Measurements from ENCODE around the gene ROPN1B. TPM values are rescaled to one million over a fixed set of nuclear protein-coding genes. Genes with fewer than 3 reads are reported as not detected.

ROPN1B gene
- total and polyA plus RNA-seq, 2 of the 8 experiments (the other 6 are each of a cell fraction or from before 2014, with no cell fraction given): 0.30 TPM; not detected in 1

GRCh38 chr3:126017362-126017761 is 48.4 kb downstream of the ROPN1B start:
- Histone ChIP-seq H3K23me2 (ENCODE audit: low read depth, low read length) (no peaks in the 10 kb centered on the region; the same call in 1 of the 2 replicates), H3K14ac (ENCODE audit: insufficient read length) (no peak overlapping the region), H3K18ac (ENCODE audit: extremely low read depth, low read length) (no peak overlapping the region), H3K4ac (replicated peaks; ENCODE audit: insufficient read length, low read depth, low read length) (no peak overlapping the region), H3K9ac (replicated peaks in 1 of 4; ENCODE audit: extremely low read depth in 1 of 4, low read depth in 3 of 4, low read length in 3 of 4) (no peak overlapping the region), H3K4me2 (ENCODE audit: insufficient read depth in 1 of 2, low read depth in 2 of 2, low read length in 2 of 2) (no peak overlapping the region), H2BK15ac (ENCODE audit: low read length) (0 out of 2 replicates have a peak overlapping the region, but pooled peaks have one; percentile 16), H3K27ac (ENCODE audit: low read depth, low read length) (no peak overlapping the region), H3K79me1 (ENCODE audit: low read depth, low read length) (no peaks in the 10 kb centered on the region), H4K5ac (ENCODE audit: insufficient read length, low read depth, low read length) (no peak overlapping the region), H2AK5ac (ENCODE audit: low read depth, low read length) (no peak overlapping the region), H3K23ac (ENCODE audit: insufficient read length) (no peak overlapping the region), H4K8ac (ENCODE audit: extremely low read depth, insufficient read depth, low read length) (no peak overlapping the region), H3K56ac (replicated peaks; ENCODE audit: insufficient read length, low read depth, low read length) (no peak overlapping the region), H3K9me3 (ENCODE audit: insufficient read depth in 2 of 2, low read depth in 1 of 2, low read length in 1 of 2) (no peaks in the 10 kb centered on the region), H2BK5ac (ENCODE audit: low read depth, low read length) (no peak overlapping the region), H3K36me3 (ENCODE audit: control insufficient read depth in 2 of 4, insufficient read depth in 4 of 4, low read length in 3 of 4) (no peaks in the 10 kb centered on the region), H3K79me2 (ENCODE audit: control insufficient read depth in 1 of 2, insufficient read depth in 2 of 2, low read length in 2 of 2) (no peaks in the 10 kb centered on the region), H4K20me1 (replicated peaks in 1 of 2; ENCODE audit: control insufficient read depth in 1 of 2, insufficient read depth in 2 of 2, low read length in 2 of 2) (no peaks in the 10 kb centered on the region), H3K4me3 (ENCODE audit: extremely low read depth in 1 of 4, insufficient read depth in 2 of 4, low read depth in 3 of 4, low read length in 4 of 4) (no peak overlapping the region), H4K91ac (replicated peaks; ENCODE audit: insufficient read length, low read length) (peak overlapping the region; percentile 20), H2BK20ac (ENCODE audit: low read length) (no peak overlapping the region), H3K27me3 (replicated peaks in 1 of 4; ENCODE audit: control insufficient read depth in 3 of 4, extremely low read depth in 1 of 4, insufficient read depth in 3 of 4, low read length in 3 of 4) (no peaks in the 10 kb centered on the region), H2AFZ (ENCODE audit: low read length) (no peak overlapping the region), H3K4me1 (replicated peaks in 1 of 4; ENCODE audit: control insufficient read depth in 3 of 4, insufficient read depth in 4 of 4, low read length in 3 of 4) (peaks cover 2 to 12% (median 9%) of the 10 kb centered on the region in 4 experiments; a peak in 5 of 7 replicates), H2BK12ac (ENCODE audit: low read depth, low read length) (no peak overlapping the region), H2BK120ac (replicated peaks; ENCODE audit: low read depth, low read length) (no peak overlapping the region)
- no peak for TF ChIP-seq RBBP5 (IDR thresholded peaks at IDR 0.05; ENCODE audit: borderline replicate concordance, low read depth, low read length)
- no peak for DNase-seq (ENCODE audit: low read depth in 1 of 2, low spot score in 2 of 2)
- POLR2A ChIA-PET (ENCODE audit: partially characterized antibody): interaction anchor here (1.5 kb wide), 1 partner anchor 27 kb away, joined by 4 read pairs; no protein-coding TSS in a partner anchor
- CTCF ChIA-PET (ENCODE audit: partially characterized antibody): interaction anchor here (1.4 kb wide), 1 partner anchor 13 kb away, joined by 3 read pairs; no protein-coding TSS in a partner anchor
- WGBS, 2 experiments (ENCODE audit: extremely low coverage in 1 of 2, insufficient coverage in 1 of 2, insufficient read length in 1 of 2, insufficient replicate concordance in 2 of 2, low coverage in 1 of 2, low lambda C conversion rate in 2 of 2, missing lambda C conversion rate in 1 of 2): 94% methylated on average over 9 of the region's 9 CpGs; no CpG with 5 or more reads in 1 of the 2 experiments
- FAIRE-seq: no peak
